Measurements from ENCODE around the gene NECTIN4. TPM values are rescaled to one million over a fixed set of nuclear protein-coding genes. Genes with fewer than 3 reads are reported as not detected.

NECTIN4 gene
- total RNA-seq, 1 donor from 2014 or later, result 0.05 TPM

DNA sequence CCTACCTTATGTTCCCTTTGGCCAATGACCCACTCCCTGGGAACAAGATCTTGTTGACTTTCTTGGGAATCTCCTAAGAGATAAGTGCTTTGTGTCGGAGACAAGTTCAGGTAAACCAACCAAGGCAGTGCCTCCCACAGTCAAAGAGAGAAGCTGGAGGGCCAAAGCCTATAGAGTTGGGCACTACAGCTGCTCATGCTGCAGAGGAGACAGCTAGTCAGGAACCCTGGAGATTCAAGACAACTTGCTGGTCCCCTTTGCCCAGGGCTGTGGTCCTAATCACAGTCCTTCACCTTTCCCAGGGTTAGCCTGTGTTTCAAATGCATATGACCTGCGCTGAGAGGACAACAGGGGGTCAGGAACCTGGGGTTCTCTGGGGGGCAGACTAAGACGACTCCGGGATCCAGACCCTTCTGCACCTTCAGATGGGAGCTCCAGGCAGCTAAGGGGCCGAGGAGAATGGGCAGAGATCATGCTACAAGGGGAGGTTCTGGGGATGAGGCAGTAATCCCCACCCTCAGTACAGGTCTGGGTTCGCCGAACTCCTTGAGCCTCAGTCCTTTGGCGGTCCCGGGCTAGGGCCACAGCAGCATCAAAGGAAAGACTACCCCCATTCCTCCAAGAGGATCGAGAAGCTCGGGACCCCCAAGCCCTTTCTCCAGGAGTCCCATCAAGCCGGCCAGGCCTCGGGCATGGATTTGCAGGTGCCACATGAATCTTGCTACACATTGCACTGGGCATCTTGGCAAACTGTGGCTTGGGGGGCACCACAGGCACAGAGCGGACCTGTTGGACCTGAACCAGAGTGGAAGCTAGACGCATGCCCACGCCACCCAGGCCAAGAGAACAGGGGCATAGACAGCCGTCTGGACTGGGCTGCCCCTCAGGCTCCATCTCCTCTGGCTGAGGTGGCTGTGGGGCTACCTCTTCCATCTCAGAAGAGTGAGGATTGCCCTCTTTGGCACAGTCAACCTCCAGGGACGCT is 41.6 kb downstream of the NECTIN4 start:
- Mint-ChIP-seq H3K4me3 (no peak overlapping the region), H3K27ac (peak overlapping the region; percentile 97), H3K9me3 (no peaks in the 10 kb centered on the region), H3K27me3 (no peaks in the 10 kb centered on the region), H3K4me1 (peaks cover 35% of the 10 kb centered on the region), H3K36me3 (ENCODE audit: low read depth) (peaks cover 48% of the 10 kb centered on the region)
- peak; percentile 62 for DNase-seq
- intact Hi-C loops (cut with micrococcal nuclease), result loop anchor here (10.0 kb wide), 1 partner anchor 347 kb away; no protein-coding TSS in a partner anchor

DNA sequence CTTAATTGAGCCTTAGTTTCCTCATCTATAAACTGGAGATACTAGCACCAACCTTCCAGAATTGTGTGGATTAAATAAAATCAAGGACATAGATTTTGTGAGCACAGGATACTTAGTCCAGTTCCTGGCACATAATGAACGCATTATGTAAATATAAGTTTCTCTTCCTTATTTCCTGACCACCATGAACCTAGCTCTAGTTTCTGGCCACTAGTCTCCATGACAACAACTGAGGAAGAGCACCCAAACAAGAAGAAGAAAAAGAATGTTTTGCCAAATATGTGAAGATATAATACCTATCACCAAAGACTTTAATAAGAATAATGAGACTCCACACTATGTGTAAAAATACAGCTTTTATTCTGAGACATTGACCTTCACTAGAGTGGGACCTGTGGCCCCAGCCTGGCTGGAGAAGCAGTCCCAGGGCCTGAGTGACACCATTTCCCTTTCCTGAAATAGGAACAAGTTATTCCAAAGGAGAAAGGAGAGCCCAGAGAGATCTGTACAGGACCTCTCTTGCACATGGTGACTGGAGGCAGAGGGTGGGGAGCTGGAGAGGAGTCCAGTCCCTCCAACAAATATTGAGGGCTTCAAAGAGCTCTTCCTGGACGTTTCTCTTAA is 42.6 kb downstream of the NECTIN4 start:
- Mint-ChIP-seq H3K4me1 (peaks cover 38% of the 10 kb centered on the region), H3K4me3 (peak overlapping the region; percentile 84), H3K9me3 (no peaks in the 10 kb centered on the region), H3K27ac (peak overlapping the region; percentile 97), H3K27me3 (no peaks in the 10 kb centered on the region), H3K36me3 (ENCODE audit: low read depth) (peaks cover 46% of the 10 kb centered on the region)
- intact Hi-C loops (cut with micrococcal nuclease), result loop anchor here (1.0 to 10.0 kb wide), 3 partner anchors 22 to 348 kb away; no protein-coding TSS in a partner anchor
- DNase-seq, result peak; percentile 63

DNA sequence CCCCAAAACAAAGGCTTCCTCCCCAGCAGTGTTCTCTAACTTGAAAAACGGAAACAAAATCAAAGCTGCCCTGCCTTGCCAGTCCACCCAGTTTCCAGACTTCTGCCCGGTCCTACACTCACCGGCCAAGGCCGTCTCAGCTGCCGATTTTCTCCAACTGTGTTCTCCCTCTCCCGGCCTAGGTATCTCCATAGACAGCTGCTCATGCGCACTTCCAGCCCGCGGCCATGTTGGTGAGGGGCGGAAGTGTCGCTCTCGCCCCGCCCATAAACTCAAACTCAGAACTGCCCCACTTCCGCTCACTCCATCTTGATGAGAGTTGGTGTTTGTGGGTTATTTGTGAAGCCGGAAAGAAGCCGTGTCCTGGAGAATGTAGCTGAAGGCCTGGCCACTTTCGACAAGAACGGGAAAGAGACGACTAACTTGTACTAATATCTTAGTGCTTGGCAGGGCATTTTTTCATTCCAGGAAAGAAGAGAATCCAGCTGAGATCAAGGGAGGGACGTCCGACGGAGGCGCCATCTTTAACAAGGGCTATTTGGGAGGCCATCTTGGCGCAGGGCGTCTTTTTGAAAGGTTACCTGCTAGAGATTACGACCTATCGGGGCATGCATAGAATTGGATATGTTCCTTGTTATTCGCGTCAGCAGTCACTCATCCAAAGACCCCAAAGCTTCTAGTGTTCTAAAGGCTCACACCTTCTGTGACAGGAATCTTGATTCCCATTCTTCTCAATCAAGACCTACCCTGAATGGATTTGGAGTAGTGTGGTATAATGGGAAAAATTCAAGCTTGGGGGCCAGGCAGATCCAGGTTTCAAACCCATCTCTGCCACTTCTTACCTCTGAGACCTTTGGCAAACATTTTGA is 43.4 kb downstream of the NECTIN4 start, which contains the start of gene USF1:
TSS of gene USF1 (minus strand) at position 242 of the 869 bp plus-strand sequence. CDS start 2,702 bp downstream, outside the sequence.
- intact Hi-C loops (cut with micrococcal nuclease), result loop anchor here (1.0 to 10.0 kb wide), 6 partner anchors 22 to 349 kb away; partner anchors contain the start of gene NDUFS2
- Mint-ChIP-seq H3K27ac (peak within 1 kb of the TSS; percentile 97), H3K9me3 (no peaks in the 10 kb centered on the region), H3K4me3 (peak within 1 kb of the TSS; percentile 84), H3K4me1 (peaks cover 42% of the 10 kb centered on the region), H3K36me3 (ENCODE audit: low read depth) (peaks cover 51% of the 10 kb centered on the region), H3K27me3 (no peaks in the 10 kb centered on the region)
- peak; percentile 99 for DNase-seq

DNA sequence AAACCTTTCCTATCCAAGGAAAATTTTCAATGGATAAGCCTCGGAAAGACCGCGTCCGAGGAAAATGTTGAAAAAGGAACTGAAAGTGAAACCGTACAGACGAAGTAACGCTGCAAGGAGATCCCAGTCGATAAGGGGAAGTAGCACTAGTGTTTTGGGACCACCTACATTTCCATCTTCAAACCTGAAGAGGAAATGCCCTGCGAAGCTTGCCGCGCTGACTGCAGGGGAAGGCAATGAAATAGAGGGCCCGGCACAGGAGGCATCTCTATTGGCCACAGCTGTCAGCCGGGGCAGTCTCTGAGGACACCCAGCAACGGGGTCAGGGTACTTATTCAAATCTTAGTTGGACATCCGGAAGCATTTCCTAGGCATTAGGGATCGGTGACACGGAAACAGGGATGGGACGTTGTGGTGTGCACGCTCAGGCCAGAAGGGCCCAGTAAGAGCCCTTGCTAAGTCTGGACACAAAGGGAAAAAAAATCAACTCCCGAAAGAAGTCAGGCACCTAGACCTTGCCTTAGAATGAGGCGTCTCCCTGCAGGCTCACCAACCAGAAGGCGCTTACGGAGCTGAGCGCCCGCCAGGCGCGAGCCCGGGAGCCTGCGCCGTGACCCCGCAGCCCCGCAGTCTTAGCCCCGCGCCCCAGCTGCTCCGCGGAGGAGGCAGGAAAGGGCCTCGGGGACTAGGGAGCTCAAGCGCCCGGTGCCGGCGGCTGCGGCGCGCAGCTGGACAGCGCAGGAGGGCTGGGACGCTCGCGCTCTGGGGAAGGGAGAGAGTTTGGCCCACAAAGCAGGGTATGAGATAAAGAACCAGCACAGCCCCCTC is 44.2 kb downstream of the NECTIN4 start:
- Mint-ChIP-seq H3K9me3 (no peaks in the 10 kb centered on the region), H3K27ac (peak overlapping the region; percentile 97), H3K36me3 (ENCODE audit: low read depth) (peaks cover 56% of the 10 kb centered on the region), H3K27me3 (no peaks in the 10 kb centered on the region), H3K4me1 (peaks cover 40% of the 10 kb centered on the region), H3K4me3 (peak overlapping the region; percentile 84)
- DNase-seq, result peak; percentile 92
- intact Hi-C loops (cut with micrococcal nuclease), result loop anchor here (1.0 to 10.0 kb wide), 4 partner anchors 47 to 350 kb away; partner anchors contain the start of gene NDUFS2

DNA sequence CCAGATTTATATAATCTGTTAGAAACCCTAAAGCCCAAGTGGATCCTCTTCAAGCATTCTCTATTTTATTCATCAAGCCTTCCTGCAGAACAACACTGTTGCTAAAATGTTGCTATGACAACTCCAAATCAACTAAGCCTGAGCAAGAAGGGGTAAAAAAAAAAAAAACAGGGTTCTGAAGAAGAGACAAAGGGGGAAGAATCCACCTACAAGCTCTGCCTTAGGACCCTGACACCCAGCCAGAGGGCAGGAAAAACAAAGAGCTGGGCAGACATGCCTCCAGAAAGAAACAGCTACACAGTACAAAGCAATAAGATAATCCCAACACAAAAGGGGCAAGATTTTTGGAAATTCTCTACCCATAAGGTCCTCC is 44.8 kb downstream of the NECTIN4 start:
- Mint-ChIP-seq H3K36me3 (ENCODE audit: low read depth) (peaks cover 57% of the 10 kb centered on the region), H3K4me3 (peak overlapping the region; percentile 84), H3K4me1 (peaks cover 43% of the 10 kb centered on the region), H3K27me3 (no peaks in the 10 kb centered on the region), H3K9me3 (no peaks in the 10 kb centered on the region), H3K27ac (peak overlapping the region; percentile 97)
- no peak for DNase-seq
- intact Hi-C loops (cut with micrococcal nuclease), result loop anchor here (2.0 to 10.0 kb wide), 2 partner anchors 48 to 350 kb away; no protein-coding TSS in a partner anchor

DNA sequence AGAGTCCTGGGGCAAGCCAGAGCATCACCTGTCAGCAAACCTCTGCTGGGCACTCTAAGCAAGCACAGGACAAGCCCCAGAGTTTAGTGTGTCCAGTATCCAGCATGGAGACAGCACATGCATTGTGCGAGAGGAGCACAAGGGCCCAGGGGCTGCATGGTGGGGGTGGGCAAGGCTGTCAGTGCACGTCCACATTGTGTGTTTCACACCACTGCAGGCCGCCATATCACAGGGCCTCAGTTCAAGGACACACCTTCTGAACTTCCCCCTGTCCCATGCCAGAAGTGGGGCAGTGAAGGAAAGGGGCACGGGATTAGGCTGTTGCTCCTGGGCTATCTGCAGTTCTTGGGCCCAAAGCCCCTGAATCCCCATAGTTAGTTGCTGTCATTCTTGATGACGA is 49.8 kb downstream of the NECTIN4 start:
- peaks cover 40% of the 10 kb centered on the region for H3K36me3 Mint-ChIP-seq (ENCODE audit: low read depth)
- peaks cover 36% of the 10 kb centered on the region for H3K4me1 Mint-ChIP-seq
- intact Hi-C loops (cut with micrococcal nuclease), result loop anchor here (2.0 kb wide), 1 partner anchor 19 kb away; the partner anchor contains the start of gene F11R

DNA sequence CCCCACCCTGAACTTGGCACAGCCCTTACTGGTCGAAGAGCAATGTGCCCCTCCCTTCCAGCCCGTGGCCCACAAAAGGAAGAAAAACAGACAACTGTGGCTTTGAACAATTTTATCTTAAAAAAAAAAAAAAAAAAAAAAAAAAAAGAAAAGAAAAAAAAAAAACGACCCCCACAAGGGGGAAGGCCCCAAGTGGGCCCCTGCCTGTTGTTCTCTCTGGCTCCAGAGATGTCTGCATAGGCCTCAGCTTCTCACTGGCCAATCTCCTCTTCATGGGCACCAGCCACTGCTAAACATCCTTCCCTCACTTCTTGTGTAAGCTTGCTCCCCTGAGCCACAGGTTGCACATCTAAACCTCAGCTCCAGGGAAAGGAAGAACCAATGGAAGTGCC is 50.2 kb downstream of the NECTIN4 start:
- intact Hi-C loops (cut with micrococcal nuclease), result loop anchor here (2.0 kb wide), 1 partner anchor 18 kb away; the partner anchor contains the start of gene F11R
- no peak for DNase-seq
- Mint-ChIP-seq H3K4me1 (peaks cover 32% of the 10 kb centered on the region), H3K27me3 (no peaks in the 10 kb centered on the region), H3K9me3 (no peaks in the 10 kb centered on the region), H3K27ac (peak overlapping the region; percentile 93), H3K4me3 (peak overlapping the region; percentile 97), H3K36me3 (ENCODE audit: low read depth) (peaks cover 40% of the 10 kb centered on the region)

More for the DNA sequence above, 49.8 kb downstream of the NECTIN4 start:
- Mint-ChIP-seq H3K27me3 (no peaks in the 10 kb centered on the region), H3K9me3 (no peaks in the 10 kb centered on the region), H3K27ac (peak overlapping the region; percentile 85), H3K4me3 (peak overlapping the region; percentile 97)
- no peak for DNase-seq

DNA sequence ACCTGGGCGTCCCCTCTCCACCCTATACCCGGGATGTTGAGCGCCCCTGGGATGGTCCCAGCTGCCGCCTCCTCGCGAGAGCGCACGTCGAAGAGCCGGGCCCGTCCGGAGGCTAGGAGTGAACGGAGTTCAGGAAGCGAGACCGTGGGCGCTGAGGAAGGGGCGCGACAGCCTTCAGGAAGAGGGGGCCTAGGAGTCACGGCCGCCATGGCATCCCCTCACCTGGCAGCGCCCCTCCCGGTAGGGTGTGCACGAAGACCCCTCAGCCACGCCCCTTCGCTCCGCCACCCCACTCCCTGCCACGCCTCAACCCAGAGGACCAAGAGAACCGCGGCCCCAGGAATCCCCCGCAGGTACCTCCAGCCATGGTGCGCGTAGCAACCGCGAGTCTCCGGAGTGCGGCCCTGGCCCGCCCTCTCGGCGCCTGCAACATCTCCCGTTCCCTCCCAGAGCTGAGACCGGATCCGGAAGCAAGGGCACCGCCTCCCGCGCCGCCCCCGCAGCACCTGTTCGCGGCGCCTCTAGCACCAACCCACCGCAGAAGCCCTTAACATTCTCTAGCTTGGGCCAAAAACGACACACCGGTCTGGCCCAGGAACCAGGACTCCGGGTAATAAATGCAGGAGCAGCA is 50.7 kb downstream of the NECTIN4 start, which contains the start of gene TSTD1:
TSS of gene TSTD1 (minus strand) at position 442 of the 631 bp plus-strand sequence. CDS start at position 367, 75 bp downstream.
- H3K27me3 Mint-ChIP-seq, result no peaks in the 10 kb centered on the region
- H3K4me3 Mint-ChIP-seq, result peak within 1 kb of the TSS; percentile 97
- intact Hi-C loops (cut with micrococcal nuclease), result loop anchor here (2.0 kb wide), 1 partner anchor 18 kb away; the partner anchor contains the start of gene F11R
- peaks cover 32% of the 10 kb centered on the region for H3K4me1 Mint-ChIP-seq
- peak within 1 kb of the TSS; percentile 93 for H3K27ac Mint-ChIP-seq
- peaks cover 40% of the 10 kb centered on the region for H3K36me3 Mint-ChIP-seq (ENCODE audit: low read depth)
- DNase-seq, result peak; percentile 96
- H3K9me3 Mint-ChIP-seq, result no peaks in the 10 kb centered on the region

DNA sequence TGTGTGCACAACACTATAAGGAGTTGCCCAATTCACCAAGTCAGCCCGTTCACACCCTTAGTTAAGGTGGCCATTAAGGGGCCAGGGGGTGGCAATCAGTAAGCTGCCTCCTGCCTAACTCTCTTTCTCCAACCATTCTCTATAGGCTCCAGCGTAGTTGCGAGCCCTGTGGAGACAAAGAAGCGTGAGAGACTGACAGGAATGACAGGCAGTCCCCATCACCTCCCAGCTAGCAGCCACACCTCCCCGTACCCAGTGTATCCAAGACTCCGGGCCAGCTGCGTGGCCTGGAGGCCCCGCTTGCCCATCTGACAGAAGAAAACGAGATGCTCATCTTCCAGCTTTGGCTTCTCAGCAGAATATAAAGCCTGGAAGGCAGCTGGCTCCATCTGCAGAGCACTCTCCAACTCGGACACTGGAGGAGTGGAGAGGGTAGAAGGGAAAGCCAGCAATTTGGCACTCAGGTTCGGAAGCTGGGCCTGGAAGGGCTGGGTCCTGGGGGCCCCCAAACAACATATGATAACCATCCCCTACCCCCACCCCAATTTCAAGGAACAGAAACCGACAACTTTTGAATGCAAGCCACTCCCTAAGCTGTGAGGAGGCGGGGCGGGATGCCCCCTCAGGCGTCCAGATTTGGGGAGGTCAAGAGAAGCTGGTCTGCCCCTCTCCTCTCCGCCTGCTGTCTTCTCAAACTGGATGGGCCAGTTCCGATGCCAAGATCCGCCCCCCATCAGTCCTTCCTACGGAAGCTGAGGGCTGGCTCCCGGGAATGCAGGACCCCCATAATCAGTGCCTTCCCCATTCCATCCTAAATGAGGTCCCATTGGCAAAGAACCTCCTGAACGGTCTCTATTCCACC is 51.5 kb downstream of the NECTIN4 start:
- Mint-ChIP-seq H3K36me3 (ENCODE audit: low read depth) (peaks cover 41% of the 10 kb centered on the region), H3K27ac (peak overlapping the region; percentile 93), H3K27me3 (no peaks in the 10 kb centered on the region), H3K4me3 (peak overlapping the region; percentile 97), H3K4me1 (peaks cover 31% of the 10 kb centered on the region), H3K9me3 (no peaks in the 10 kb centered on the region)
- intact Hi-C loops (cut with micrococcal nuclease), result loop anchor here (2.0 kb wide), 1 partner anchor 17 kb away; the partner anchor contains the start of gene F11R
- DNase-seq, result no peak

DNA sequence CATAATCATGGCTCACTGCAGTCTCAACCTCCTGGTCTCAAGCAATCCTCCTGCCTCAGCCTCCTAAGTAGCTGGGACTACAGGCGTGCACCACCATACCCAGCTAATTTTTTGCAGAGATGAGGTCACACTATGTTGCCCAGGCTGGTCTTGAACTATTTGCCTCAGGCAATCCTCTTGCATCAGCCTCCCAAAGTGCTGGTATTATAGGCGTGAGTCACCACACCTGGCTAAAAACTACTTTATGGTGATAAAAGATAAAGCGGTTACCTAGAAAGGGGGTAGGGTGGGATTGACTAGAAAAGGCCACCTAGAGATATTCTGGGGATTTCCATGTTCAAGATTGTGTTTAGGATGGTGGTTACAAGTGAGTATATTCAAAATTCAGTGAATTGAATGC is 55.6 kb downstream of the NECTIN4 start:
- Mint-ChIP-seq H3K36me3 (ENCODE audit: low read depth) (peaks cover 14% of the 10 kb centered on the region), H3K4me3 (no peak overlapping the region), H3K27me3 (no peaks in the 10 kb centered on the region), H3K9me3 (no peaks in the 10 kb centered on the region), H3K27ac (no peak overlapping the region), H3K4me1 (peaks cover 18% of the 10 kb centered on the region)
- intact Hi-C loops (cut with micrococcal nuclease), result no loop called here
- no peak for DNase-seq

DNA sequence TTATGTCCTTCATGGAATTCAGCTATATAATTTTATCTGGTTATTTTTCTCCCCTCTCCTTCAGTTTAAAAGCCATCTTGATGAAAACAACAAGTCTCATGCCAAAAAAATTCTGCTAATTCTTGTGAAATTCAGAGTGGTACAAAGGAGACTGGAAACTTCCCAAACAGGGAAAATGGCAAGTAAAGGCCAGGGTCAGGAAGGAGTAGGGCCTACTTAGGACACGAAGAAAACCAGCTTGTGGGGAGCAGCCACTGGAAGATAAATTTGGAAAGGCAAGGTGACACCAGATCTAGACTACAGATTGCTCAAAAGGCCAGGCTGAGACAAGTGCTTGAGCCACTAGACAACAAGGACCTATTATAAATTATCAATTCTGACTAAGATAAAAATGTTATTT is 56.9 kb downstream of the NECTIN4 start:
- Mint-ChIP-seq H3K9me3 (no peaks in the 10 kb centered on the region), H3K27me3 (no peaks in the 10 kb centered on the region), H3K36me3 (ENCODE audit: low read depth) (peaks cover 14% of the 10 kb centered on the region), H3K4me3 (peak overlapping the region; percentile 25), H3K27ac (peak overlapping the region; percentile 67), H3K4me1 (peaks cover 13% of the 10 kb centered on the region)
- intact Hi-C loops (cut with micrococcal nuclease), result no loop called here
- no peak for DNase-seq

Measured in activated CD4-positive, alpha-beta T cell treated with anti-CD3 and anti-CD28 coated beads, Interleukin-2, amount 10 ng/mL, durations not matched to agents 24 days and 14 days (primary cell).